DND-41 (cell line): Measurements from ENCODE around the gene FOSB.

Experiments
- ATAC-seq: fragments of 200-7000 bp; cut with Tn5 transposase; 3 replicates; pipeline ENCODE4 v1.9.1; 2021; ENCODE audit warnings: low read depth; ENCODE audit not compliant: insufficient read depth
- DNase-seq: peaks from one replicate; pipeline ENCODE4 v3.0.0-alpha.2; 2020
- H2AFZ ChIP-seq: 2 replicates; pipeline ENCODE4 v1.6.0; 2012; ENCODE audit warnings: low read depth, low read length
- H3K27ac ChIP-seq: 2 replicates; pipeline ENCODE4 v1.5.1; 2012; ENCODE audit warnings: low read length, inconsistent platforms
- H3K27me3 ChIP-seq: fragments of 200-600 bp; sonication (generic); 2 replicates; pipeline ENCODE4 v1.6.0; 2012; ENCODE audit warnings: low read length, mild to moderate bottlenecking, inconsistent platforms; ENCODE audit not compliant: insufficient read depth, poor library complexity
- H3K36me3 ChIP-seq: 2 replicates; pipeline ENCODE4 v1.5.1; 2012; ENCODE audit warnings: low read length, inconsistent platforms; ENCODE audit not compliant: insufficient read depth
- H3K4me1 ChIP-seq: 2 replicates; pipeline ENCODE4 v1.5.1; 2012; ENCODE audit warnings: mild to moderate bottlenecking, low read length; ENCODE audit not compliant: insufficient read depth
- H3K4me2 ChIP-seq: 2 replicates; pipeline ENCODE4 v1.6.0; 2012; ENCODE audit warnings: mild to moderate bottlenecking, moderate library complexity, low read length, inconsistent platforms; ENCODE audit not compliant: insufficient read depth
- H3K4me3 ChIP-seq, 2 experiments: fragments of 200-600 bp in 1 of 2; shearing (Covaris generic) in 1 of 2; 2 replicates each; pipeline ENCODE4 v1.5.1; 2012 to 2016; ENCODE audit warnings: inconsistent platforms in 2 of 2, low read length in 2 of 2, mild to moderate bottlenecking in 2 of 2, low read depth in 1 of 2, moderate library complexity in 1 of 2
- H3K79me2 ChIP-seq: 2 replicates; pipeline ENCODE4 v1.6.0; 2012; ENCODE audit warnings: low read length, inconsistent platforms; ENCODE audit not compliant: insufficient read depth
- H3K9ac ChIP-seq: 2 replicates; pipeline ENCODE4 v1.6.0; 2012; ENCODE audit warnings: low read depth, mild to moderate bottlenecking, inconsistent platforms, low read length, moderate library complexity
- H3K9me3 ChIP-seq: 2 replicates; pipeline ENCODE4 v1.5.1; 2012; ENCODE audit warnings: low read length, moderate library complexity, mild to moderate bottlenecking, inconsistent platforms; ENCODE audit not compliant: insufficient read depth, severe bottlenecking
- H4K20me1 ChIP-seq: 2 replicates; pipeline ENCODE4 v1.6.0; 2012; ENCODE audit warnings: low read length; ENCODE audit not compliant: insufficient read depth
- EZH2 ChIP-seq: IDR thresholded peaks from 3 replicates; pipeline ENCODE4 v1.6.1; 2012; ENCODE audit warnings: borderline replicate concordance, low read depth, mild to moderate bottlenecking, moderate library complexity, low read length, inconsistent platforms; ENCODE audit not compliant: severe bottlenecking
- TF ChIP-seq, protein P1 (sequence below): IDR thresholded peaks from 2 replicates; pipeline ENCODE4 v1.5.1; 2012; ENCODE audit warnings: borderline replicate concordance, low read length, moderate library complexity, mild to moderate bottlenecking; ENCODE audit not compliant: poor library complexity, severe bottlenecking; ENCODE audit errors: extremely low read depth

Gene FOSB

DNA sequence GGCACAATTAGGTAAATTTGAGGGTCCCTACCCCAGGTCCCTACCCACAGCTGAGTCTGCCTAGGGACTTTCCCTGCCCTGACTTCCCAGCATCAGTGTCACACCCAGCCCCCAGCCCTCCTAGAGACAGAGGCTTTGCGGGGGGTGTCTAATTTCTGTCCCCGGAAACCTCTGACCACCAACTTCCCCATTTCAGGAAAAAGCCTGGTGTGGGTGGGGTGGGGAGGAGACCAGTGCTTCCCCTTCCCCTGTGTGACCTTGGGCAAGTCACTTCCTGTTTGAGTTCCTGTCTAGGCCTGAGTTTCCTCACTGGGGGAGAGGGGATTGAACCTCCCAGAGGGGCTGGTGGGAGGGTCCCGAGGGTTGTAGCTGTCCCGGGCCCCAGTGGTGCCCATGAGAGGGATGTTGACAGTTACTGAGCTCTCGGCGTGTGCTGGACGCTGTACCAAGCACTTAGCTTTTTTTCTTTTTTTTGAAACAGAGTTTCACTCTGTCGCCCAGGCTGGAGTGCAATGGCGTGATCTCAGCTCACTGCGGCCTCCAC, 47.4 kb downstream of the FOSB start:
- H3K4me1 ChIP-seq: no peaks in the 10 kb centered on the region

DNA sequence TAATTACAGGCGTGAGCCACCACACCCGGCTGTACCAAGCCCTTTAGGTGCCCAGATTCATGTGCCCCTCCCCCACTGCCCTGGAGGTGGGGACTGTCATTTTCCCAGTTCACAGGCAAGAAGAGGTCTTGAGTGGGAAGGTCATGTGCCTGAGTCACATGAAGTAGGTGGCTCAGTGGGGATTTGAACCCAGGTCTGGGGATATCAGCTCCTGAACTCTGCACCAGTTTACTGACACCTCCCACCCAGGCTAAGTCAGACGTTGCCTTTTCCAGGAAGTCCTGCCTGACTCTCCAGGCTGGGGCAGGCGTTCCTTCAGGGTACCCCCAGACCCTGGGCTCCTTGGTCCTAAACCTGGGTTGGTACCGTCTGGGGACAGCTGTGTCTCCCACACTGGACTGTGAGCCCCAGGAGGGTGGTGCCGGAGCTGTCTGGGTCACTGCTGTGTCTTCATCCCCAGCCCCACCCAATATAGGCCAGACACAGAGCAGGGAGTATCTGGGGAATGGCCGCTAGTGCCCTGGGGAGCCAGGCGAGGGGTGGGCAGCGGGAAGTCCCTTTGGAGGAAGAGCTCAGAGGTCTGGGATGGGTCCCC, 48.1 kb downstream of the FOSB start:
- Histone ChIP-seq H3K9ac (no peak overlapping the region), H2AFZ (no peak overlapping the region), H3K79me2 (peaks cover 8% of the 10 kb centered on the region), H3K27me3 (no peaks in the 10 kb centered on the region), H4K20me1 (peaks cover 17% of the 10 kb centered on the region; the same call in 1 of the 2 replicates), H3K27ac (no peak overlapping the region), H3K4me2 (no peak overlapping the region), H3K36me3 (peaks cover 15% of the 10 kb centered on the region), H3K4me1 (no peaks in the 10 kb centered on the region), H3K9me3 (no peaks in the 10 kb centered on the region), H3K4me3 (no peak overlapping the region)
- TF ChIP-seq, protein P1, sequence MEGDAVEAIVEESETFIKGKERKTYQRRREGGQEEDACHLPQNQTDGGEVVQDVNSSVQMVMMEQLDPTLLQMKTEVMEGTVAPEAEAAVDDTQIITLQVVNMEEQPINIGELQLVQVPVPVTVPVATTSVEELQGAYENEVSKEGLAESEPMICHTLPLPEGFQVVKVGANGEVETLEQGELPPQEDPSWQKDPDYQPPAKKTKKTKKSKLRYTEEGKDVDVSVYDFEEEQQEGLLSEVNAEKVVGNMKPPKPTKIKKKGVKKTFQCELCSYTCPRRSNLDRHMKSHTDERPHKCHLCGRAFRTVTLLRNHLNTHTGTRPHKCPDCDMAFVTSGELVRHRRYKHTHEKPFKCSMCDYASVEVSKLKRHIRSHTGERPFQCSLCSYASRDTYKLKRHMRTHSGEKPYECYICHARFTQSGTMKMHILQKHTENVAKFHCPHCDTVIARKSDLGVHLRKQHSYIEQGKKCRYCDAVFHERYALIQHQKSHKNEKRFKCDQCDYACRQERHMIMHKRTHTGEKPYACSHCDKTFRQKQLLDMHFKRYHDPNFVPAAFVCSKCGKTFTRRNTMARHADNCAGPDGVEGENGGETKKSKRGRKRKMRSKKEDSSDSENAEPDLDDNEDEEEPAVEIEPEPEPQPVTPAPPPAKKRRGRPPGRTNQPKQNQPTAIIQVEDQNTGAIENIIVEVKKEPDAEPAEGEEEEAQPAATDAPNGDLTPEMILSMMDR: no peak
- TF ChIP-seq EZH2: no peak
- ATAC-seq (no peak), DNase-seq (no peak)

More for the DNA sequence above, 47.4 kb downstream of the FOSB start:
- no peaks in the 10 kb centered on the region for H3K9me3 ChIP-seq
- TF ChIP-seq, protein P1: no peak
- H3K4me3 ChIP-seq: no peak overlapping the region
- ATAC-seq (no peak), DNase-seq (no peak)
- H3K27ac ChIP-seq: no peak overlapping the region
- H4K20me1 ChIP-seq: peaks cover 17% of the 10 kb centered on the region; the same call in 1 of the 2 replicates
- no peak overlapping the region for H2AFZ ChIP-seq
- H3K79me2 ChIP-seq: peaks cover 8% of the 10 kb centered on the region
- H3K27me3 ChIP-seq: no peaks in the 10 kb centered on the region
- H3K4me2 ChIP-seq: no peak overlapping the region
- H3K36me3 ChIP-seq: peaks cover 12% of the 10 kb centered on the region
- H3K9ac ChIP-seq: no peak overlapping the region

DNA sequence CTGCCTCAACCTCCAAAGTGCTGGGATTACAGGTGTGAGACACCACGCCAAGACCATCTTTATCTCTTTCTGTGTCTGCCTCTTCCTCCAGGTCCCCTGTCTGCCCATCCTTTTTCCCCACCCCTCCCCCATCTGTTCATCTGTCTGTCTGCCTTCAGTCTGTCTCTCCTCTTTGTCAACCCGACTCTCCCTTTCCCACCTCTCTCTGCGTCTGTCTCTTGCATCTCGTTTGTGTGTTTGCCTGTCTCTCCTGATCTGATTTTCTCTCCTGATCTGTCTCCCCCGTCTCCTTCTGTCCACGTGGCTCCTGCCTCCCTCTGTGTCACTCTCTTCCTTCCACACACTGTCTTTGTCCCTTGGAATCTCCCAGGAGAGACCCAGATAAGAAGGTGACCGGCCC, 49.4 kb downstream of the FOSB start:
- no peak overlapping the region for H2AFZ ChIP-seq
- H3K4me3 ChIP-seq: no peak overlapping the region
- H3K79me2 ChIP-seq: peaks cover 3% of the 10 kb centered on the region; the same call in 1 of the 2 replicates
- peaks cover 17% of the 10 kb centered on the region for H3K36me3 ChIP-seq
- no peak overlapping the region for H3K9ac ChIP-seq
- H3K4me2 ChIP-seq: no peak overlapping the region
- no peaks in the 10 kb centered on the region for H3K4me1 ChIP-seq
- H3K9me3 ChIP-seq: no peaks in the 10 kb centered on the region
- H3K27me3 ChIP-seq: no peaks in the 10 kb centered on the region
- no peak for DNase-seq
- no peak for ATAC-seq
- TF ChIP-seq, protein P1: no peak
- no peak for TF ChIP-seq EZH2
- no peak overlapping the region for H3K27ac ChIP-seq
- peaks cover 11% of the 10 kb centered on the region; the same call in 1 of the 2 replicates for H4K20me1 ChIP-seq
